Endodermal cell (in vitro differentiated cells): ENCODE results near the gene NID2. TPM values are rescaled to one million over a fixed set of nuclear protein-coding genes. Genes with fewer than 3 reads are reported as not detected.

Experiments
- DNase-seq: peaks from one replicate; pipeline ENCODE4 v3.0.0-alpha.2; 2017
- H3K27ac ChIP-seq: 2 replicates; pipeline ENCODE4 v1.5.1; 2013; ENCODE audit warnings: mild to moderate bottlenecking, low read depth, low read length, moderate library complexity
- H3K27me3 ChIP-seq: 2 replicates; pipeline ENCODE4 v1.6.1; 2013; ENCODE audit warnings: mild to moderate bottlenecking, low read length, moderate library complexity; ENCODE audit not compliant: insufficient read depth, control insufficient read depth, poor library complexity, severe bottlenecking
- H3K36me3 ChIP-seq: 2 replicates; pipeline ENCODE4 v1.7.0; 2013; ENCODE audit warnings: mild to moderate bottlenecking, low read length, moderate library complexity; ENCODE audit not compliant: control insufficient read depth, insufficient read depth
- H3K4me1 ChIP-seq: one replicate; pipeline ENCODE4 v1.7.0; 2013; ENCODE audit warnings: low read length; ENCODE audit not compliant: control insufficient read depth, insufficient read depth
- H3K4me3 ChIP-seq: 2 replicates; pipeline ENCODE4 v1.5.1; 2013; ENCODE audit warnings: mild to moderate bottlenecking, low read length, moderate library complexity
- H3K9ac ChIP-seq: 2 replicates; pipeline ENCODE4 v1.6.1; 2013; ENCODE audit warnings: mild to moderate bottlenecking, low read length, moderate library complexity; ENCODE audit not compliant: poor library complexity, severe bottlenecking; ENCODE audit errors: extremely low read depth
- H3K9me3 ChIP-seq: 2 replicates; pipeline ENCODE4 v1.6.1; 2013; ENCODE audit warnings: mild to moderate bottlenecking, low read length, moderate library complexity; ENCODE audit not compliant: control insufficient read depth
- H3K27ac Mint-ChIP-seq: 2 replicates; pipeline ENCODE4 v1.8.0; 2020; ENCODE audit warnings: mixed read lengths
- H3K27me3 Mint-ChIP-seq: 2 replicates; pipeline ENCODE4 v1.8.0; 2021; ENCODE audit warnings: mild to moderate bottlenecking, mixed read lengths; ENCODE audit not compliant: insufficient read depth
- H3K36me3 Mint-ChIP-seq: 2 replicates; pipeline ENCODE4 v1.8.0; 2020; ENCODE audit warnings: low read depth, mixed read lengths
- H3K4me1 Mint-ChIP-seq: 2 replicates; pipeline ENCODE4 v1.8.0; 2020; ENCODE audit warnings: mixed read lengths
- H3K4me3 Mint-ChIP-seq: 2 replicates; pipeline ENCODE4 v1.8.0; 2020; ENCODE audit warnings: mild to moderate bottlenecking, moderate library complexity, mixed read lengths
- H3K9me3 Mint-ChIP-seq: 2 replicates; pipeline ENCODE4 v1.8.0; 2020; ENCODE audit warnings: mild to moderate bottlenecking, mixed read lengths
- WGBS, 2 experiments: methylation state at CpG; one replicate each; pipeline versions ENCODE4 v1.1.5 to v1.1.7; 2013; ENCODE audit warnings: missing lambda C conversion rate in 2 of 2, mixed read lengths in 1 of 2; ENCODE audit not compliant: insufficient coverage in 1 of 2, insufficient read length in 1 of 2; 5-methylcytosine and 5-hydroxymethylcytosine counted together
- total RNA-seq, 2 donors: library from RNA; stranded (reverse); fragmentation: NEBNext Ultra II Directional in 1 of 2; extraction: Animal tissue kit (Norgen Biotek cat#: 25700) in 1 of 2; gene quantifications; 2 replicates in 1 of 2; 3 replicates in 1 of 2; pipeline ENCODE4 v1.2.1, GENCODE V29; 2021
- TF ChIP-seq, protein P1 (sequence below): fragments of 200-600 bp; sonication (generic); conservative IDR thresholded peaks from 2 replicates; pipeline ENCODE4 v1.5.0; 2021; ENCODE audit warnings: antibody characterized with exemption, mild to moderate bottlenecking

Gene NID2
- total RNA-seq, 2 donors from 2014 or later, result 1.7 to 2.9 TPM

DNA sequence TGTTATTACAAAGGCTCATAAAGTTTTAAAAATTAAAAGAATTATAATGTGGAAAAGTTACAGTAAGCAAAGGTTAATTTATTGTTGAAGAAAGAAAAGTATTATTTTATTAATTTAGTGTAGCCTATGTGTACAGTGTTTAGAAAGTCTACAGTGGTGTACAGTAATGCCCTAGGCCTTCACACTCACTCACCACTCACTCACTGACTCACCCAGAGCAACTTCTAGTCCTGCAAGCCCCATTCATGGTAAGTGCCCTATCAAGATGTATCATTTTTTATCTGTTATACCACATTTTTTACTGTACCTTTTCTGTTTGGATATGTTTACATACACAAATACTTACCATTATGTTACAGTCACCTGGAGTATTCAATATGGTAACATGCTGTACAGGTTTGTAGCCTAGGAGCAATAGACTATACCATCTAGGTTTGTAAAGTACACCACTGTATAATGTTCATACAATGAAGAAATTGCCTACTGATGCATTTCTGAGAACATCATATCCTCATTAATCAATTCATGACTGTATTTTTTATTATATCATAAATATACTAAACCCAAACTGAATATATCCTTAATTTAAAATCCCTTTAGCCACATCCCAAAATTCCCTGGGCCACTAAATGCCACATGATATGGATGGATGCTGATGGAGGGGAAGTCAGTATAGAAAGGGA is 43.6 kb upstream of the NID2 start:
- H3K4me3 ChIP-seq, result no peak overlapping the region
- no peaks in the 10 kb centered on the region for H3K4me1 ChIP-seq
- no peak for DNase-seq
- H3K36me3 Mint-ChIP-seq, result no peaks in the 10 kb centered on the region
- H3K9ac ChIP-seq, result no peak overlapping the region
- no peaks in the 10 kb centered on the region for H3K9me3 ChIP-seq
- no peaks in the 10 kb centered on the region for H3K4me1 Mint-ChIP-seq
- H3K27ac ChIP-seq, result no peak overlapping the region
- no peak overlapping the region for H3K27ac Mint-ChIP-seq
- no peaks in the 10 kb centered on the region for H3K27me3 Mint-ChIP-seq
- TF ChIP-seq, protein P1, sequence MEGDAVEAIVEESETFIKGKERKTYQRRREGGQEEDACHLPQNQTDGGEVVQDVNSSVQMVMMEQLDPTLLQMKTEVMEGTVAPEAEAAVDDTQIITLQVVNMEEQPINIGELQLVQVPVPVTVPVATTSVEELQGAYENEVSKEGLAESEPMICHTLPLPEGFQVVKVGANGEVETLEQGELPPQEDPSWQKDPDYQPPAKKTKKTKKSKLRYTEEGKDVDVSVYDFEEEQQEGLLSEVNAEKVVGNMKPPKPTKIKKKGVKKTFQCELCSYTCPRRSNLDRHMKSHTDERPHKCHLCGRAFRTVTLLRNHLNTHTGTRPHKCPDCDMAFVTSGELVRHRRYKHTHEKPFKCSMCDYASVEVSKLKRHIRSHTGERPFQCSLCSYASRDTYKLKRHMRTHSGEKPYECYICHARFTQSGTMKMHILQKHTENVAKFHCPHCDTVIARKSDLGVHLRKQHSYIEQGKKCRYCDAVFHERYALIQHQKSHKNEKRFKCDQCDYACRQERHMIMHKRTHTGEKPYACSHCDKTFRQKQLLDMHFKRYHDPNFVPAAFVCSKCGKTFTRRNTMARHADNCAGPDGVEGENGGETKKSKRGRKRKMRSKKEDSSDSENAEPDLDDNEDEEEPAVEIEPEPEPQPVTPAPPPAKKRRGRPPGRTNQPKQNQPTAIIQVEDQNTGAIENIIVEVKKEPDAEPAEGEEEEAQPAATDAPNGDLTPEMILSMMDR, result no peak
- H3K36me3 ChIP-seq, result no peaks in the 10 kb centered on the region
- no peak overlapping the region for H3K4me3 Mint-ChIP-seq
- no peaks in the 10 kb centered on the region for H3K27me3 ChIP-seq
- H3K9me3 Mint-ChIP-seq, result no peaks in the 10 kb centered on the region

DNA sequence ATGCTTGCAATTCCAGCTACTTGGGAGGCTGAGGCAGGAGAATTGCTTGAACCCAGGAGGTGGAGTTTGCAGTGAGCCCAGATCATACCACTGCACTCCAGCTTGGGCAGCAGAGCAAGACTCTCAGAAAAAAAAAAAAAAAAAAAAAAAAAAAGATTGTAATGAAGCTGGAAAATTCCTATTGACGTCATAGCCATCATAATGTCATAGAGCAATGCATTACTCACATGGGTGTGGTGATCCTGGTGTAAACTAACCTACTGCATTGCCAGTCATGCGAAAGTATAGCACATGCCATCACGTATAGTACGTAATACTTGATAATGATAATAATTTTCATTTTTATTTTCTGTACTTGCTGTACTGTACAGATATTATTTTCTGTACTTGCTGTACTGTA is 42.7 kb upstream of the NID2 start:
- DNase-seq, result no peak
- Mint-ChIP-seq H3K4me3 (no peak overlapping the region), H3K27ac (no peak overlapping the region), H3K9me3 (no peaks in the 10 kb centered on the region), H3K4me1 (no peaks in the 10 kb centered on the region), H3K27me3 (no peaks in the 10 kb centered on the region), H3K36me3 (no peaks in the 10 kb centered on the region)
- Histone ChIP-seq H3K27me3 (no peaks in the 10 kb centered on the region), H3K4me1 (no peaks in the 10 kb centered on the region), H3K9me3 (no peaks in the 10 kb centered on the region), H3K4me3 (no peak overlapping the region), H3K36me3 (no peaks in the 10 kb centered on the region), H3K27ac (no peak overlapping the region), H3K9ac (no peak overlapping the region)
- TF ChIP-seq, protein P1, result no peak
- WGBS, 2 experiments, result 81% methylated on average over 1 of the region's 4 CpGs; no CpG with 5 or more reads in 1 of the 2 experiments

DNA sequence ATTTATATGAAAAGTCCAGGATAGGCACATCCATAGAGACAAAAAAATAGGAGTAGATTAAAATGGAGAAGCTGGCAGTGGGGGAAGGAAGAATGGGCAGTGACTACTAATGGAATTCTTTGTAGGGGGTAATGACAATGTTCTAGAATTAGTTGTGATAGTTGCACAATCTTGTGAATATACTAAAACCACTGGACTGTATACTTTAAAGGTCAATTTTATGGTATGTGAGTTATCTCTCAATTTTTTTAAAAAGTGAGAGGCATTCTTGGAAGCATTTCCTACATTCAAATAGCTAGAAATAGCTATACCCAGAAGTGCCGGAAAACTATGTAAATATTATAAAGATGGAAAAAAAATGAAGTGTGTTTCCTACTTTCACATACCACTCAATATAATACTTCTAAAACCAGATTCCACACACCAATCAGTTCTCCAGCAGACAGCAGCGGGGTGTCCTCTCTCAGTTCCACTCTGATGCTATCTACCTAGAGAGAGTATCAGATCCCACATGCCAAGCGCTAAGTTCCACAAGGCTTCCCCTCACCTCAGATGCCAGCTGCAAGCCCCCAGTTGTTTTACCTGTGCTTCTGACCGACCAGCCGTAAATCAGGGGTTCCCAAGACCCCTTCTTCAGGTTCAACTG is 41.7 kb upstream of the NID2 start:
- no peak for DNase-seq
- Histone ChIP-seq H3K27ac (no peak overlapping the region), H3K36me3 (no peaks in the 10 kb centered on the region), H3K27me3 (no peaks in the 10 kb centered on the region), H3K4me1 (no peaks in the 10 kb centered on the region), H3K4me3 (no peak overlapping the region), H3K9me3 (no peaks in the 10 kb centered on the region), H3K9ac (no peak overlapping the region)
- WGBS, 2 experiments, result 92 to 100% methylated on average over 4 of the region's 5 CpGs
- H3K27me3 Mint-ChIP-seq, result no peaks in the 10 kb centered on the region
- no peaks in the 10 kb centered on the region for H3K4me1 Mint-ChIP-seq
- TF ChIP-seq, protein P1, result no peak
- H3K36me3 Mint-ChIP-seq, result no peaks in the 10 kb centered on the region
- H3K27ac Mint-ChIP-seq, result no peak overlapping the region
- H3K4me3 Mint-ChIP-seq, result no peak overlapping the region
- H3K9me3 Mint-ChIP-seq, result no peaks in the 10 kb centered on the region
